ENCODE results near the gene WRAP53. TPM values are rescaled to one million over a fixed set of nuclear protein-coding genes. Genes with fewer than 3 reads are reported as not detected.
A peak's percentile ranks its signal among the peaks of the same experiment; 100 is the strongest.
"Not testable (repeated sequence)": the region's sequence is repeated elsewhere in the genome, so short reads cannot be mapped to it uniquely, and the experiment has no call there.

Gene WRAP53
- 17.1 and 17.6 TPM in 2 replicates for total RNA-seq

GRCh38 chr17:7687908-7688807 is at the start of gene WRAP53:
WRAP53 (plus strand) TSS chr17:7688477; CDS start chr17:7688649, 172 bp downstream.
- H3K27me3 Mint-ChIP-seq = no peaks in the 10 kb centered on the region
- TF ChIP-seq CTCF (IDR thresholded peaks at IDR 0.05) = peak; percentile 94
- H3K4me1 Mint-ChIP-seq = peaks cover 49% of the 10 kb centered on the region
- ChIA-PET POLR2A (interaction anchor here (0.5 to 5.9 kb wide), 65 partner anchors 14 to 675 kb away, joined by 3 to 109 read pairs (median 8); partner anchors contain the start of genes ACAP1, ATP1B2, BORCS6 and CD68), CTCF (interaction anchor here (0.6 to 4.2 kb wide), 18 partner anchors 9 to 409 kb away, joined by 3 to 40 read pairs (median 7); partner anchors contain the start of genes ATP1B2, CNTROB, FXR2 and MPDU1)
- peak within 1 kb of the TSS; percentile 99 for H3K27ac Mint-ChIP-seq
- peak; percentile 91 for DNase-seq
- H3K4me3 Mint-ChIP-seq = peak within 1 kb of the TSS; percentile 97
- H3K9me3 Mint-ChIP-seq = no peaks in the 10 kb centered on the region
- peak; percentile 77 for ATAC-seq (ENCODE audit: low read depth)
- peaks cover 37% of the 10 kb centered on the region for H3K36me3 Mint-ChIP-seq (ENCODE audit: low read depth)
- intact Hi-C loops (cut with micrococcal nuclease) = loop anchor here (1.0 to 10.0 kb wide), 18 partner anchors 38 to 641 kb away; partner anchors contain the start of genes ALOXE3, ATP1B2, CNTROB and EIF5A

- intact Hi-C loops (cut with micrococcal nuclease) = no loop called here
- Mint-ChIP-seq H3K4me3 (no peak overlapping the region), H3K27ac (no peak overlapping the region), H3K36me3 (ENCODE audit: low read depth) (no peaks in the 10 kb centered on the region), H3K9me3 (no peaks in the 10 kb centered on the region), H3K27me3 (peaks cover 6% of the 10 kb centered on the region), H3K4me1 (peaks cover 5% of the 10 kb centered on the region)
- CTCF ChIA-PET = no interaction called here
- ATAC-seq (ENCODE audit: low read depth) = no peak
- no peak for TF ChIP-seq CTCF (IDR thresholded peaks at IDR 0.05)
- POLR2A ChIA-PET = no interaction called here
- DNase-seq = no peak
Measured at GRCh38 chr17:7640783-7641182, 47.5 kb upstream of the WRAP53 start.

GRCh38 chr17:7641635-7642034 is 46.6 kb upstream of the WRAP53 start:
- ATAC-seq (ENCODE audit: low read depth); CTCF ChIA-PET; H3K4me3 Mint-ChIP-seq; intact Hi-C loops (cut with micrococcal nuclease); H3K27ac Mint-ChIP-seq; DNase-seq; H3K4me1 Mint-ChIP-seq; H3K9me3 Mint-ChIP-seq; H3K36me3 Mint-ChIP-seq (ENCODE audit: low read depth): not testable (repeated sequence)
- POLR2A ChIA-PET = interaction anchor here (0.7 kb wide), 1 partner anchor 44 kb away, joined by 3 read pairs; no protein-coding TSS in a partner anchor
- peaks cover 12% of the 10 kb centered on the region for H3K27me3 Mint-ChIP-seq

- CTCF ChIA-PET = no interaction called here
- intact Hi-C loops (cut with micrococcal nuclease) = no loop called here
- no peak for DNase-seq
- H3K4me1 Mint-ChIP-seq = peaks cover 6% of the 10 kb centered on the region
- no peak overlapping the region for H3K27ac Mint-ChIP-seq
- H3K4me3 Mint-ChIP-seq = no peak overlapping the region
- POLR2A ChIA-PET = no interaction called here
- no peaks in the 10 kb centered on the region for H3K36me3 Mint-ChIP-seq (ENCODE audit: low read depth)
- peaks cover 23% of the 10 kb centered on the region for H3K27me3 Mint-ChIP-seq
- no peaks in the 10 kb centered on the region for H3K9me3 Mint-ChIP-seq
- TF ChIP-seq CTCF (IDR thresholded peaks at IDR 0.05) = no peak
- ATAC-seq (ENCODE audit: low read depth) = peak; percentile 49
Measured at GRCh38 chr17:7644775-7645174, 43.5 kb upstream of the WRAP53 start.

- H3K36me3 Mint-ChIP-seq (ENCODE audit: low read depth) = no peaks in the 10 kb centered on the region
- peaks cover 20% of the 10 kb centered on the region for H3K4me1 Mint-ChIP-seq
- H3K4me3 Mint-ChIP-seq = no peak overlapping the region
- CTCF ChIA-PET = no interaction called here
- ATAC-seq (ENCODE audit: low read depth) (no peak), DNase-seq (no peak)
- no peak for TF ChIP-seq CTCF (IDR thresholded peaks at IDR 0.05)
- H3K9me3 Mint-ChIP-seq = no peaks in the 10 kb centered on the region
- H3K27ac Mint-ChIP-seq = no peak overlapping the region
- H3K27me3 Mint-ChIP-seq = peaks cover 36% of the 10 kb centered on the region
- POLR2A ChIA-PET = no interaction called here
- intact Hi-C loops (cut with micrococcal nuclease) = no loop called here
Measured at GRCh38 chr17:7646457-7646856, 41.8 kb upstream of the WRAP53 start.

All from activated B cell treated with CpG ODN at 0.5 μM for 24 hours (primary cell).